CD4-positive, alpha-beta T cell treated with Interleukin-4 for 4 hours (primary cell): Measurements from ENCODE around the gene GAB3.

Experiments used
- DNase-seq: peaks from one replicate; pipeline ENCODE4 v3.0.0-alpha.2; 2020

Gene GAB3

DNA sequence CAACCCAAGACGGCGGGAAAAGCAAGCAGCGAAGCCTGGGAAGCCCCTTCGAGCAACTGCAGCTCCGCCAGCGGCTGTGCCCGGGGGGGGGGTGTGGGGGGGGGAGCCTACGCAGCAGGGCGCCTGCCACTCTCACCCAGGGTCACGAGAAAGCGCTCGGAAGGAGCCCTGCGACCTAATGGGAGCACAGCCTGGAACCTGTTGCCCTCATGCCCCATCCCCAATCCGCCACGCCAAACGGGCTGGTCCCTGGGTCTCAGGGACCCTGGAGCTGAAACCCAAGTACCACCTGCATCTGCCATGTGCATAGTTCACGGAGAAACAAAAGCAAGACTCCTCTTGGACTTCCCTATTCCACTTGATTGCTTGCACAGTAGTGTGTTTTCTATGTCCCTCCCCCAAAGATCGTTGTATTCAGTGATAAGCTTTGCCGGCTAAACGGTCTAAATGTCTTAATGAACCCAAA is 359 bp upstream of the GAB3 start:
- DNase-seq: no peak

DNA sequence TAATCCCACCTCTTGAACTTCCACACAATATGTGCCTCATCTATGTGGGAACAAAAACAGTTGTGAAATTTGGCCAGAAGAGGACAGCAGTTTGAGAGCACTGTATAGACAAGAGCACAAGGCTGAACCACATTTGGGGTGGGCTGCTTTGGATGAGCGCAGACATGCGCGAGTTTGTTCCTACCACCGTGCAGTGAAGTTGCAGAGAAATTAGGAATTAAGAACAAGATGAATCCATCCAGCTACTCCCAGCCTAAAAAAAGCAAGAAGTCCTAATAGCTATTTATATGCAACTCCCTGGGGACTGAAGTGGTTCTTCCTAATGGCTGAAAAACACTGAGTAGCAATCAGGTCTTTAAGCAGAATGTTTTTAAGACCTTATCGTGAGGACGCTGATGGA is 1.0 kb downstream of the GAB3 start:
- DNase-seq: no peak

DNA sequence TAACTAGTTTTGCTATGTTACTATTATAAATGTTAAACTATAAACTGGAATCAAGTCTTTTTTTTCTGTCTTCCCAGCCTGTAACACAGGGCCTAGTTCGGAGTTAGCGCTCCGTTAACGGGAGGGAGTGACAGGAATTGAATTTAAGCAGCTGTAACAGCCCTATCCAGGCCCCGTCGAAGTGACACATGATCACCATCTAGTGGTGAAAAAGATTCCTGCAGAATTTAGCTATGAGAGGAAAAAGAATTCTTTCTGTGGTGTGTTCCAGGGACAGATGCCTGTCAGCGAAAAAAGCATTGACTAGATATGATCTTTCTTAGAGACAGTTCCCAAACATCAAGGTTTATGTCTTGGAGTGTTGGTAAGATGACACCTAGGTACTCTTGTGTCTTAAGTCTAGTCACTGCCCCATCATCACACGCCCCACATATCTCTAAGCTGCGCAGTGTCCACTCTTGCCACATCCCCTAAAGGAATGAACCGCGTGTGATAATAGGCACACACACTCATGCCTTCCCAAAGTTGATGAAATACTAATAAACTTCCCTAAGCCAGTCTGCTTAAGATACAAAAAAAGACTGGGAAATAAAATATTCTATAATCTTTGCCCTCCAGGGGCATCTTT is 2.1 kb downstream of the GAB3 start:
- peak; percentile 77 for DNase-seq

DNA sequence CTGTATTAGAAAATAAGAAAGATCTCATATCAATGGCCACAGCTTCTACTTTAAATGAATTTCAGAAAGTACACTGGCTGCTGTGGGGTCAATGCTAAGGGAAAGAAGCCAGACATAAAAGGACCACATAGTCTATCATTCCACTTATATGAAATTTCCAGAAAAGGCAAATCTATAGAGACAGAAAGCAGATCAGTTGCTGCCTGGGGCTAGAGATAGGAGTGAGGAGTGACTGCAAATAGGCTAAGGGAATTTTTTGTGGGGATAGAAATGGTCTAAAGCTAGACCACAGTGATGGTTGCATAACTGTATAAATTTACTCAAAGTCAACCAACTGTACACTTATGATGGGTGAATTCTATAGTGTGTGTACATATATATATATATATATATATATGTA is 8.3 kb downstream of the GAB3 start:
- DNase-seq: no peak

DNA sequence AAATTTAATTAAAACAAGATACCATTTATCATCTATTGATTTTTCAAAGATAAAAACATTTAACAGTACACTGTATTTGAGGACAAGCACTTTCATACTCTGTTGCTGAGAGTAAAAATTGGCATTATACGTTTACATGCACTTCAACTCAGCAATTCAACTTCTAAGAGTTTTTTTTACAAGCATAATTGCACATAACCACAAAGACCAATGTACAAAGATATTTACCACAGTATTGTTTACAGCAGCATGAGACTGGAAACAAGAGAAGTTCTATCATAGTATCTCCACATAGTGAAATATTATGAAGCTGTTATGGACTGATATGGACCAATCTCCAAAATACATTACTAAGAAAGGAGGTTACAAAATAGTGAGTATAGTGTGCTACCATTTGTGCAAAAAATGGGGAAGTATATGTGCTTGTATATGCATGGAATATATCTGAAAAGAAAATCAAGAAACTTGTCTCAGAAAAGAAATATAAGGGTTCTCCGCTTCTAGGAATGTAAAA is 10.9 kb downstream of the GAB3 start:
- DNase-seq: peak; percentile 39

DNA sequence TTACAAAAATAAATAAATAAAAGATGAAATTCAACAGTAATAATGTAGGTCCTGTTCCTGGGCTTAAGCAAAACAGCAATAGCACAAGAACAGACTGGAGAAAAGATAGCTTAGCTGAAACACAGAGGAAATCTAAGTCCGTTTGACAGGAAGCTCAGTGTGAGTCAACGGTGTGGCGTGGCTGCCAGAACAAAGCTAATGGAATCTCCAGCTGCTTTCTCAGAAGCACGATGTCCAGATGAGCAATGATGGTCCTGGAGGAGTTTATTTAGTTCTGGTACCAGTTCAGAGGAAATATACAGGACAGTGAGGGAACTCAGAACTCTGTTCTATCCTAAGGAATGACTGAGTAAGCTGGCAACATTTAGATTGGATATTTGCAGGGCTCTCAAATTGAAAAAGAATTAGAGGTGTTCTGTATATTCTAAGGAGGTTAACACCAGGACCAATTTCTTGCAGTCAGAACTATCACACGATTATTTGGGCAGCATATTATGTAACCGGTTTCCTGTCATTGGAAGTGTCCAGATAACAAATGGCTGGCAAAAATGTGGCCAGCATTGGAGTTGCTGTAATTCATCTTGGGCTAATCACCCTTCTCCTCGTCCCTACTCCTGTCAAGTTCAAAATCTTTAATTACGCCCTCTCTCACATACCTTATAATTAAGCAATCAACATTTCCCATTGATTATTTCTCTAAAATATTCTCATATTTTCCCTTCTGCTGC is 12.7 kb downstream of the GAB3 start:
- DNase-seq: peak; percentile 62

DNA sequence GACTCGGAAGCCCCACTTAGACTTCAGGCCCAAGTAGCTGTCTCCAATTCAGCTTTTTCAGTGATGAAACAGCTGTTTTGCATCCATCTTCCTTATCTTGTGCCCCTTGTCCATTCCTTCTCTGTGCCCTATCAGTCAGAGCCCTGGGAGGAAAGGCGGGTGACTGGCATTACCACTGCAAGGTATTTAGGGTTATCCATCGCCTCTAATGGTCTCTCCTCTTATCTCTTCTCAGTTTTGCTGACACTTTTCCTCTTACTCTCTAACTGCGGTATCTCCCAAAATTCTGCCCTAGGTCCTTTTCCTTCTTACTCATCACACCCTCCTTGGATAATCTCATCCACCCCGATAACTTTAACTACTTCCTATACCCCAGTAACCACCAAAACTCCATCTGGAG is 13.7 kb downstream of the GAB3 start:
- DNase-seq: no peak

DNA sequence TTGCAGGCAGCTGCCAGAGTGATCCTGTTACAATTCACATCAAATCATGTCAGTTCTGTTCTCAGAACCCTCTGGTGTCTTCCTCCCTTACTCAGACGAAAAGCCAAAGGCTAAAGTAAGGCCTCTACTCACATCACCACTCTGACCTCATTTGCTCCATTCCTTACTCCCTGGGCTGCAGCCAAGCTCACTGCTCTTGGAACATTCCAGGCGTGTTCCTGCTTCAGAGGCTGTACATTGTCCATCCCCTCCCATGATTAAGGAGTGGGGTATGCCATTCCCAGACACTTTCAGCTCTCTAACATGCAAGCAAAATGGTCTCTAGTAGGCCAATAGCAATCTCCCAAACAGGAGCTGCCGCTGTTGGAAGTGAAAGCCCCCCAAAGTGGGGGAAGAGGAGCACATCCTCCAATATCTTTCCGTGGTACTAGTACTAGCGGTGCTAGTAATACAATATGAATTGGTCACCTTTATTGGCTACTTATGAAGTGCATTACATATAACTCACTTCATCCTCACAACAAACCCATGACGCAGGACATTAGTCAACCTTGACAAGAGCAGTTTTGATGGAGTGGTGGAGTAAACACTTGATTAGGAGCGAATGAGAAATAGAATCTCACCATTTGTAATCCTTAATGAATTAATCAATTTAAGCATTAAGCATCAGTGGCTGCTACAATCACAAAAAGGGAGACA is 15.0 kb downstream of the GAB3 start:
- no peak for DNase-seq

DNA sequence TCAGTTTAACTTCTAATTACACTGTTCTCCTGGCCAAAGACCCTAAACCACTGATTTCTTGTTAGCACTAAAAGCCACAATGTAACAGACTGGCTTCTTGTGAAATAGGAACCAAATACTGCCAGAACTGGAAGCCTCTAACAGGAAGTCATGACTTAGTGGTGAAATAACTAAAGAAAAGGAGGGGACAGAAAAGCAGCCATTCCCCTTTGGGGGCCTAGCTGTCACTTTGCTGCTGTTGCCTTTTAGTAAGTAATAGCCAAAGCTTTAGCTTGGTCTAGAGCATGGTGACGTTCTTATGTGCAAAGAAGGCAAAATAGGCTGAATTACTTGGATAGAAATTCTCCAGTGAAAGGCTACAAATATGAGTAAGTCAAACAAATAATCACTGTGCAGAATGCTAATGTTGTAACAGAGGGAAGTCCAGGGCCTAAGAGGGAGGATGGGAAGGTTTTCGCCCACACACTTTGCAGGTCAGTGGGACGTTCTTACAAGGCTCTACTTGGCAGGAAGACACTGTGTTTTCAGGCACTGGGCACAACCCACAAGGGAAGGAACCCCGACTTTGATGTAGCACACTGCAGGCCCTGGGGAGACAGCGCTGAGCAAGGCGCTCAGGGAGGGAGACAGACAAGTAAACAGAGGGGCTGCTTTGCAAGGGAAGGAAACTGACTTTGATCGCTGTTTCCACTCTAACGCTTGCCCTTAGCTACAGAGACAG is 16.7 kb downstream of the GAB3 start:
- DNase-seq: peak; percentile 83

DNA sequence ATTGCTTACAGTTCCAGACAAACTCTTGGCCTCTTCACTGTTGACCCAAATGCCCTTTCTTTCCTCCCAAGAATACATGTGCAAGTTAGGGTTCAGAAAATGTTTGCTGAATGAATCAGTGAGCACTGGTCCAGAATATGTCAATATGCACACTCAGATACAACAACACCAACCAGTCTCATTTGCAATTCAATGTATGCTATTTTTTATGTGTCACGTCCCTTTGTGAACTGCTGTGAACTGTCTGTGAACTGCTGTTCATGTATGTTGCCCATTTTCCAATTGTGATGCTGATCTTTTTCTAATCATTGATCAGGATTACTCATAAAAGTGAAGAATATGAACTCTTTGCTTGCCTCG is 17.8 kb downstream of the GAB3 start:
- DNase-seq: no peak

DNA sequence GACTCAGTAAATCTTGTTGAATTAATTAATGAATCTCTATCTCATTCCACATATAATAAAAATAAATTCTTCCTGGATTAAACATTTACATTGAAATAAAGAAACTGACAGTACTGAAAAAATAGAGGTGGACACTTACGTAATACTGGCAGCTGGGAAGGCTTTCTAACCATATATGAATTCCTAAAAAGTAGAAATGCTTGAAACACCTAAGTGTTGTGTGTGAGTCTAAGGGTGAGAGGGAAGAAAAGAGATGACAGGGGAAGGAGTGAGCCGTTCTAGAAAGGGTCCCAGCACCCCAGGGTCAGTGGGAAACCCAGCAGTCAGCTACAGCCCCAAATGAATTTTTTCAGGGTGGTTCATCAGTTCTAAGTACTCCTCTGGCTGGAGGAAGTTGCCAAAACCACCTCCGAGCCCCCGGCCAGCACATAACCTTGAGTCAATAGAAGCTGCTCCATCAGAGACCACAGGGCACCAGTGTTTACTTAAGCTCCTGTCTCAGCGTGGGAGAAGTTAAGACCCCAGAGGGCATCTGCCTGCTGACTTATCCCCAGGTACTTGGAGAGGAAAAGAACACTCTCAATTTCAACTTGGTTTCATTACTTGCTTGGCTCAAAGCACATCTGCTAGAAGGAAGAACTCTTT is 18.3 kb downstream of the GAB3 start:
- DNase-seq: no peak

DNA sequence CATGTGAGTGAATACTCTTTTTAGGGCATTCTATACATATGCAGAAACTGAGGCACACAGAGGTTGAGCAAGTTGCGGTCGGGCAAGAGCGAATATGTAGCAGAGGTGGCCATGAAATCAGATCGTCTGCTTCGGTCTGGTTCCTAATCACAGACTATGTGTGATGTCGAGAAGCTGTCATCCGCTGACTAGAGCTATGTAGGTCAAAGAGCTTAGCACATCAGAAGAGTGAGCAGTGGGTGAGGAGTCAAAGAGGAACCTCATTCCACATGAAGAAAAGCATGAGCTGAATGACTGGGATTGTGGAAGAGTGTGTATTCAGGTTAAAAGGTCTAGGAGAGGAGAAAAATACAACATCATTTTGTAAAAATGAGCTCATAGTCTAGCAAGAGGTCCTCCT is 19.0 kb downstream of the GAB3 start:
- no peak for DNase-seq

DNA sequence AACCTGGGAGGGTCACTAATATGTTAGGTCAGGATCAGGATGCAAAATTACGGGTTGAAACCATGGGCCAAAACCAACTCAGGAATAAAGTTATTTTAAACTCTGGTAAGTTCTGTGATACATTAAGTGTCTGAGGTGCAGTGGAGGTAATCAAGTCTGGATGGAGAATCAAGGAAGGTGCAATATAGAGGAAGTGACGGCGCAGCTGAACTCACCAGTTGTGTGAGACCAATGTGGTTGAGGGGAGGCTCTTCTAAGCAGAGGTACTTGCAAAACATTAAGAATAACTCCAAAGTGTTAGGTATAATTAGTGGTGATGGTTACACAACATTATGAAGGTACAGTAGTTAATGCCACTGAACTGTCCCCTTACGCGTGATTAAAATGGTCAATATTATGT is 19.7 kb downstream of the GAB3 start:
- DNase-seq: peak; percentile 62

DNA sequence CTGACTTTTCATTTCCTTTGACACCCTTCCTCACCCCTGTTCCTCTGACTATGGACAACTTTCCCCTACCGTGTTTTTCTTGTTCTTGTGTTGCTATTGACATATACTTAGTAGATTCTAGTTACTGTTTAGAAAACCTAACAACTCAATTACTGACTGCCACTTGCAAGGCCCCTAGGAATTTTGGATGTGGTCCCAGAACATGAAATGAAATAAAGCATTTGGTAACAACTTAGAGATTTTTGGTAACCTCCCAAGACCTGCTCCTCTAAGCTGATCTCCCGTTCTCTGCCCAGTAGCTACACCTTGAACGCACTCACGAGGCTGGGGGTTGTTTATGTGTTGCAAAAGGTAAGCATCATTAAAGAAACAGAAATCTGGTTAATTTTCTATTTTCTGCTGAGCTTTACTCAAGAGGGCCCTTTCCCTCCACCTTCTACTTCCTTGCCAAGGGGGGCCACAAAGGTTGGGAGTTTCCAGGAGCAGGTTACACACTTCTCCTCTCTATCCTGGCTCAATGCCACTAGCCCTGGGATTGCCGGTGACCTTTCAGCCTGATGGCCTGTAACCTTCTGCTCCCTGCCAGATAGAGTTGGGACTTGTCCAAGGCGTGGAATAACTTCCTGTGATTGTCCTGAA is 20.5 kb downstream of the GAB3 start:
- DNase-seq: no peak

DNA sequence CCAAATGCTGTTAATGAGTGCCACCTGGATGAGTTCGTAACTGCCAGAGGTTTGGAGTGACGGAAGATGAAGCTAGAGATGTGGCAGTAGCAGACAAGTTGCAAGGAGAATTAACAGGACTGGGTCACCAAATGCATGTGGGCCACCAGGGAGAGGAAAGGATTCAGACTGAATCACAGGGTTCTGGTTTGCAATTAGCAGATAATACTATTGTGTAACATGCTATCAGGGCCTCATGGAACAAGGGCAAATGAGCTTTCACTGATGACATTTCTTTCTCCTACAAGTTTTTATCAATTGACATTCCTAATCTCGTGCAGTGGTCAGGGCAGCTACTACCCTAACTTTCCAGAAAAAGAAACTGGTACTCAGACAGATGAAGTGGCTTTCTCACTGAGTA is 21.4 kb downstream of the GAB3 start:
- DNase-seq: no peak

DNA sequence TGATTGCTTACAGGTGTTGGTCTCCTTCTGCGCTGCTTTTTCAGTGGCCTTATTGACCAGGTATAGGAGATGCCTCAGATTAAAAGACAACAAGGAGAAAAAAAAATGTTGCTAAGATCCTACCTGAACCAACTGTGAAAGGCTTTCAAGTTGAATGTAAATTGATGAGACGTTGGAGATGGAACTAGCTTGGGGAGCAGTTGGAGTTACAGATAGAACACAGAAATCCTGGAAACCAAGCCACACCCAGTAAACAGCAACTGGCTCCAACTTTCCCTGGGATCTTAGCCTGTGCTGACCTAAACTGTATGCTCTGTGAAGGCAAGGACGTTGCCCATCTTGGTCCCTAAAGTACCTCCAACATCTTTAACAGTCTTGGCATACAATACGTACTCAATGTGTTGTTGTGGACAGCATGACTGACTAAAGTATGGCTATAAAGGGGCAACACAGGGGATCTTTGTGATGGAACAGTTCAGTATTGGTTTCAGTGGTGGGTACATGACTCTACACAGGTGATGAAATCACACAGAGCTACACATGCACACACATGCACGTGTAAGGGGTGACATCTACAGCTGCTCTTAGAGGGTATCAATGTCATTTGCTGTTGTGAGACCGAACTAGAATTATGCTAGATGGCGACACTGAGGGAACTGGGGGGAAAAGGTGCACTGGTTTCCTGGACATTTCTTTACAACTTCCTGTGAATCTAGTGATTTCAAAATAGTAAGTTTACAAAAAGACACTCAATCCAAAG is 22.3 kb downstream of the GAB3 start:
- DNase-seq: no peak

DNA sequence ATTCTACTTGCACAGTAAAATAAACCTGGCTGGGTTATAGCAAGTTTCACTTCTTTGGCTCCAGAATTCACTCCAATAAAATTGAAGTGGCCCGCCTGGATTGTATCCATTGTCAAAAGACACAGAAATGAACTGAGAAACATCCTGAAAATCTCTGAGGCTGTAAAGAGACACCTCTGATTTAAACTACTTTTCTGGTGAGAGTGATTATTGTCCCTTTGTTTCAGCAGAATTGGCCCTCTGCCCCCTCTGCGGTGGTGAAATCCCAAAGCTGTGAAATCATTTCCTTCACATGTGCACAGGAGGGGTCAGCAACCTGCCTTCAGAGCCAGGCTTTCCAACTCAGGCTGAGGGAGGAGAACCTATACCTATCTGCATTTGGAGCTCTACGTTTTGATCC is 23.0 kb downstream of the GAB3 start:
- no peak for DNase-seq

DNA sequence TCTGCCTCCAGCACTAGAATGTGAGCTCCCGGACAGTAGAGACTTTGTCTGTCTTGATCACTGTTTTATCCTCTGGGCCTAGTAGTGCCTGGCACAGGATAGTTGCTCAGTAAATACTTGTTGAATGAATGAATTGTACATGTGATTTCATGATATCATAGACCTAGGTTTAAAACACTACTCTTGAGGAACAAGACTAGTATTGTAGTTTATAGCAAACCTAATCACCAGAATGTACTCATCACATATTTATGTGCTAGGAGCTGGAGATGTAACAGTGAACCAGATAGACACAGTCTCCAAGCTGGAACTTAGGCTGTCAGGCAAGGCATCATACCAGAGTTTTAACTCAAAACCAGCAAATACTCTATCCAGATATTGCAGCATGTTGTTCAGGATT is 23.5 kb downstream of the GAB3 start:
- DNase-seq: no peak

DNA sequence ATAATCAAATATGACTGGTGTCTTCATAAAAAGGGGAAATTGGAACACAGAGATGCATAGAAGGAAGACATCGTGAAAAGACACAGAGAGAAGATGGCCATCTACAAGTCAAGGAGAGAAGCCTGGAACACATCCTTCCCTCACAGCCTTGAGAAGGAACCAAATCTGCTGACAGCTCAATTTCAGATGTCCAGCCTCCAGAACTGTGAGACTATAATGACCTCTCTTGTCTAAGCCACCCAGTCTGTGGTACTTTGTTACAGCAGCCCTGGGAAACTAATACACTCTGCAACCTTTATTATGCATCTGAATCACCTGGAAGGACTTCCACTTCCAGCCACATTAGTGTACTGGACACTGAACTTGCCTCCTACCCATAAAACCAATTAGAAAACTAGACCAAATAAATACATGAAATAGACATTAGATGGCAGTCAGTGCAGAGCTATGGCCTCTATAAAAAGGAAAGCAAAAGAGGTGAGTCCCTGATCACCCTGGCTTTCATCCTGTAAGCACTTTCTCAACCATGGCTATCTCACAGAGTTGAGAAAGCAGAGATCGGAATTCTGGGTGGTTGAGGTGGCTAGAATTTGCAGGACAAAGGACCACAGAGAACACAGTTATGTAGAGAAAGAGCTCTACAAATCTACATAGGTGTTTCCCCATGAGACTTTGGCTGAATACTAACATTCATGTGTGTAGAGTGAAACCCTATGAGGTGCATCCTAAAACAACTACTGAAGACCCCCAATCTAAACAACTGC is 25.7 kb downstream of the GAB3 start:
- no peak for DNase-seq

DNA sequence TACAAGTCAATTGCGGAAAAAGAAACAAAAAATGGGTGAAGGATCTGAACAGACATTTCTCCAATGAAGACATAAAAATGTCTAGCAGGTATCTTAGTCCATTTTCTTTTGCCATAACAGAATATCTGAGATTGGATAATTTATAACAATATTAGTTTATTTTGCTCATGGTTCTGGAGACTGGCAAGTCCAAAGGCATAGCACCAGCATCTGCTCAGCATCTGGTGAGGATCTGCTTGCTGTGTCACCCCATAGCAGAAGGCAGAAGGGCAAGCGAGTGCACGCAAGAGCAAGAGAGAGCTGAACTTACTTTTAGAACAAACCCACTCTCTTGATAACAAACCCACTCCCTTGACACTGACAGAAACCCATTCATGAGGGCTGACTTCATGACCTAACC is 29.7 kb downstream of the GAB3 start:
- DNase-seq: no peak

DNA sequence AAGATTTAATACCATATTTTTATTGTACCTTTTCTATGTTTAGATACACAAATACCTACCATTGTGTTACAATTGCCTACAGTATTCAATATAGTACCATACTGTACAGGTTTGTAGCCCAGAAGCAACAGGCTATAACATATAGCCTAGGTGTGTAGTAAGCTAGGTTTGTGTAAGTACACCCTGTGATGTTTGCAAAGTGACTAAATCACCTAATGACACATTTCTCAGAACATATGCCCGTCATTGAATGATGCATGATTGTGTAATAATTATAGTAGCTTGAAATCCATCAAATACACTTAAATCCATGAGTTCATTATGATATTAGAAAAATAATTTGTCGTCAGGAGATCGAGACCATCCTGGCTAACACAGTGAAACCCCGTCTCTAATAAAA is 30.8 kb downstream of the GAB3 start:
- DNase-seq: no peak
